Measurements from ENCODE around the gene SDK1. TPM values are rescaled to one million over a fixed set of nuclear protein-coding genes. Genes with fewer than 3 reads are reported as not detected.

SDK1 gene
- total RNA-seq, 1 donor from 2014 or later: 0.16 TPM

DNA sequence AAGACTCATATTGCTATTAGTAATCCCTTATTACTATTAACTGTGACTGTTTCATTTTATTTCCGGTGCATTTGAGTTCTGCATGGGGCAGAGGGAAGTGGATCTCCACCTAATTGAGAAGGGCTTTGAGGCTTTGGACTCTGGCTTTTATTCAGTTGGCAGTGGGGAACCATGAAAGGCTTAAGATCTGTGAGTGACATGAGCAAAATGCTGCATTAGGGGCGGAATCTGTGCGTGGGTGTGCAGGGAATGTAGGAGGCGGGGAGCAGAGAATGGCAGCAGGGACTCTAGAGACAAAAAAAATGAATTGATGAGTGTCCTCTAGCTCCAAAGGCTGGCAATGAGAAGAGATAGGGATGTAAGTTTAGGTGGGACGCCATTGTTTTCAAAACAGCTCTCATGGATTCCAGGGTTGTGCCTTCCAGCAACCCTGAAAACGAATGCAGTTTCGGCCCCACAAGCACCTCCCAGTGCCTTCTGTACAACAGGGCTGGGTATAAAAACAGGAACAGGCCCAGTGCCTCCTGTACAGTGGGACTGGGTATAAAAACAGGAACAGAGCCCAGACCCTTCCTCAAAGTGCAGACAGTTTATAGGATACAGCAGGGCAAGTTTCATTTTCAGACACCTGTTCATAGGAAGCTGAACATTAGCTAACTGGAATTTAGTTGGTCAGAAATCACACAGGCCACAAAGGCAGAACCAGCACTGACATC is 717.7 kb downstream of the SDK1 start:
- Mint-ChIP-seq H3K27me3 (no peaks in the 10 kb centered on the region), H3K4me1 (no peaks in the 10 kb centered on the region), H3K4me3 (no peak overlapping the region), H3K9me3 (peaks cover 7% of the 10 kb centered on the region), H3K27ac (no peak overlapping the region), H3K36me3 (ENCODE audit: low read depth) (no peaks in the 10 kb centered on the region)
- intact Hi-C loops (cut with micrococcal nuclease): no loop called here
- DNase-seq: no peak

DNA sequence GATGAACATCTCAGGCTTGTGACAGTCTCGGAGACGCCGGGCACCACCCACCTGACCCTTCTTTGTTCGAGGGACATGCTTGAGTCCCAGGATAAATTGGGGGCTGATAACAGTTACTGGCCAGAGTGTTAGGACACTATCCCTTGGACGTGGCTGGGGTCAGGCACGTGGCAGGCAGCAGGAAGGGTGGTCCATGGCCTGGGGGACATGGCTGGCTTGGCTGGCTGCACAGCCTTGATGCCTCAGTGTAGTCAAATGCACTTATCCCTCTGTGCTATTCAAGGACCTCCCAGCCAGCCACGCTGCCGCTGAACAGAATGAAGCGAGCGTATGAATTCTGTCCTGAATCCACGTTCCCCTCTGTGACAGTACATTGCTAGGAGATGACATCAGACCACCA is 719.0 kb downstream of the SDK1 start:
- DNase-seq: no peak
- Mint-ChIP-seq H3K27ac (no peak overlapping the region), H3K27me3 (no peaks in the 10 kb centered on the region), H3K4me3 (no peak overlapping the region), H3K36me3 (ENCODE audit: low read depth) (no peaks in the 10 kb centered on the region), H3K9me3 (peaks cover 7% of the 10 kb centered on the region), H3K4me1 (no peaks in the 10 kb centered on the region)
- intact Hi-C loops (cut with micrococcal nuclease): no loop called here

- intact Hi-C loops (cut with micrococcal nuclease): no loop called here
- DNase-seq: no peak
- Mint-ChIP-seq H3K27me3 (no peaks in the 10 kb centered on the region), H3K36me3 (ENCODE audit: low read depth) (no peaks in the 10 kb centered on the region), H3K27ac (no peak overlapping the region), H3K4me3 (no peak overlapping the region), H3K4me1 (no peaks in the 10 kb centered on the region), H3K9me3 (peaks cover 7% of the 10 kb centered on the region)
Measured at GRCh38 chr7:4021413-4021812, 720.4 kb downstream of the SDK1 start.

- Mint-ChIP-seq H3K27ac (no peak overlapping the region), H3K36me3 (ENCODE audit: low read depth) (no peaks in the 10 kb centered on the region), H3K4me1 (no peaks in the 10 kb centered on the region), H3K27me3 (no peaks in the 10 kb centered on the region), H3K9me3 (peaks cover 7% of the 10 kb centered on the region), H3K4me3 (no peak overlapping the region)
- intact Hi-C loops (cut with micrococcal nuclease): no loop called here
- DNase-seq: no peak
Measured at GRCh38 chr7:4022265-4022664, 721.2 kb downstream of the SDK1 start.

GRCh38 chr7:4023502-4023901 is 722.5 kb downstream of the SDK1 start:
- intact Hi-C loops (cut with micrococcal nuclease): no loop called here
- no peak for DNase-seq

GRCh38 chr7:4024133-4024532 is 723.1 kb downstream of the SDK1 start:
- no peaks in the 10 kb centered on the region for H3K36me3 Mint-ChIP-seq (ENCODE audit: low read depth)
- intact Hi-C loops (cut with micrococcal nuclease): no loop called here
- H3K9me3 Mint-ChIP-seq: peaks cover 3% of the 10 kb centered on the region
- H3K4me1 Mint-ChIP-seq: no peaks in the 10 kb centered on the region
- H3K27me3 Mint-ChIP-seq: no peaks in the 10 kb centered on the region
- H3K4me3 Mint-ChIP-seq: no peak overlapping the region
- no peak overlapping the region for H3K27ac Mint-ChIP-seq
- no peak for DNase-seq

More at GRCh38 chr7:4023502-4023901, 722.5 kb downstream of the SDK1 start:
- no peak overlapping the region for H3K4me3 Mint-ChIP-seq
- peaks cover 6% of the 10 kb centered on the region for H3K9me3 Mint-ChIP-seq
- H3K27me3 Mint-ChIP-seq: no peaks in the 10 kb centered on the region
- H3K27ac Mint-ChIP-seq: no peak overlapping the region
- no peaks in the 10 kb centered on the region for H3K4me1 Mint-ChIP-seq
- H3K36me3 Mint-ChIP-seq (ENCODE audit: low read depth): no peaks in the 10 kb centered on the region

- H3K4me1 Mint-ChIP-seq: no peaks in the 10 kb centered on the region
- no peaks in the 10 kb centered on the region for H3K36me3 Mint-ChIP-seq (ENCODE audit: low read depth)
- no peak overlapping the region for H3K27ac Mint-ChIP-seq
- DNase-seq: no peak
- intact Hi-C loops (cut with micrococcal nuclease): no loop called here
- no peaks in the 10 kb centered on the region for H3K27me3 Mint-ChIP-seq
- H3K9me3 Mint-ChIP-seq: peaks cover 3% of the 10 kb centered on the region
- H3K4me3 Mint-ChIP-seq: no peak overlapping the region
Measured at GRCh38 chr7:4024806-4025205, 723.8 kb downstream of the SDK1 start.

- H3K9me3 Mint-ChIP-seq: peaks cover 3% of the 10 kb centered on the region
- H3K27ac Mint-ChIP-seq: no peak overlapping the region
- no peaks in the 10 kb centered on the region for H3K27me3 Mint-ChIP-seq
- intact Hi-C loops (cut with micrococcal nuclease): no loop called here
- no peak overlapping the region for H3K4me3 Mint-ChIP-seq
- DNase-seq: no peak
- H3K36me3 Mint-ChIP-seq (ENCODE audit: low read depth): no peaks in the 10 kb centered on the region
- H3K4me1 Mint-ChIP-seq: no peaks in the 10 kb centered on the region
Measured at GRCh38 chr7:4025210-4025609, 724.2 kb downstream of the SDK1 start.

- Mint-ChIP-seq H3K4me3 (no peak overlapping the region), H3K27ac (no peak overlapping the region), H3K27me3 (no peaks in the 10 kb centered on the region), H3K36me3 (ENCODE audit: low read depth) (no peaks in the 10 kb centered on the region), H3K9me3 (peaks cover 3% of the 10 kb centered on the region), H3K4me1 (no peaks in the 10 kb centered on the region)
- intact Hi-C loops (cut with micrococcal nuclease): no loop called here
- DNase-seq: no peak
Measured at GRCh38 chr7:4025694-4026615, 724.9 kb downstream of the SDK1 start.

DNA sequence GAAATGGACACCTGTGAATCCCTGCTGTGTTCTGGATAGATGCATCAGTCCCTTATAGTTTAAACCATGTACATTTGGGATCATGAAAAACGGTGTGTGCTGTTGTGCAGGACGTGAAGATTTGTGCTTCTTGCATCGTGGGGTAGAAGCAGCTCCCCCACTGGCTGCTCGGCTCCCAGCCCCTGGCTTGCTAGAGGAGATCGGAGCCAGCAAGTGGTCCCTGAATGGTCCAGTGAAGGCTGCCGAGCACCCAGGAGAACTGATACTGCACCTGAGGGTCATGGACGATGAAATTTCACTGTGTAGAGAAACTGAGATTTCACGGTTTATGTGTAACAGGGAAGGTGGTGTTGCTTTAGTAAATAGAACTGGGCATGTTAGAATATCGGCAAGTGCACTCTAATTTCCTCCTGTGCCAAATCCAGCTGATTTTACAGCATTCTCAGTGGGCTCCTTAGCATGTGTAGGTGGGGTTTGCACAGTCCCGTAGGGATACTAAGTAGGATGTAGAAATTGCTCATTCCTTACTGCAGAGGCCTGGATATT is 726.0 kb downstream of the SDK1 start:
- H3K4me3 Mint-ChIP-seq: no peak overlapping the region
- intact Hi-C loops (cut with micrococcal nuclease): no loop called here
- H3K27me3 Mint-ChIP-seq: no peaks in the 10 kb centered on the region
- DNase-seq: no peak
- no peaks in the 10 kb centered on the region for H3K4me1 Mint-ChIP-seq
- no peak overlapping the region for H3K27ac Mint-ChIP-seq
- no peaks in the 10 kb centered on the region for H3K36me3 Mint-ChIP-seq (ENCODE audit: low read depth)
- H3K9me3 Mint-ChIP-seq: no peaks in the 10 kb centered on the region

DNA sequence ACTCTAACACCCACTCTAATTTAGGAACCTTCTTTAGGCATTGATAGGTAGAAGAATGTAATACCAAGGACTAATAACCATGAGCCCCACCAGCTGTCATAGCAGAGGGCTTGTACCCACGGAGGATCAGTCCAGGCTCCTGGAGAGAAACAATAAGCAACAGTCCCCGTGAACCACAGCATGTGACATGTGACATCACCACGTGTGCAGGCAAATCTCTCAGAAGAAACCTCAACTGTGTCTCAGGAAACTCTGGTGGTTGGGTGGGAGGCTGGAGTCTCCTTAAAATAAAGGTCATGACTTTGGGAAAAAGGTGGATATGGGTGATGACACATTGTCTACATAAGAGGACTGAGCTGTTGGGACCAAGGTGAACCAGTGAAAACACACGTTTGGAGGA is 727.2 kb downstream of the SDK1 start:
- Mint-ChIP-seq H3K27ac (no peak overlapping the region), H3K36me3 (ENCODE audit: low read depth) (no peaks in the 10 kb centered on the region), H3K9me3 (no peaks in the 10 kb centered on the region), H3K27me3 (no peaks in the 10 kb centered on the region), H3K4me1 (no peaks in the 10 kb centered on the region), H3K4me3 (no peak overlapping the region)
- DNase-seq: no peak
- intact Hi-C loops (cut with micrococcal nuclease): no loop called here

DNA sequence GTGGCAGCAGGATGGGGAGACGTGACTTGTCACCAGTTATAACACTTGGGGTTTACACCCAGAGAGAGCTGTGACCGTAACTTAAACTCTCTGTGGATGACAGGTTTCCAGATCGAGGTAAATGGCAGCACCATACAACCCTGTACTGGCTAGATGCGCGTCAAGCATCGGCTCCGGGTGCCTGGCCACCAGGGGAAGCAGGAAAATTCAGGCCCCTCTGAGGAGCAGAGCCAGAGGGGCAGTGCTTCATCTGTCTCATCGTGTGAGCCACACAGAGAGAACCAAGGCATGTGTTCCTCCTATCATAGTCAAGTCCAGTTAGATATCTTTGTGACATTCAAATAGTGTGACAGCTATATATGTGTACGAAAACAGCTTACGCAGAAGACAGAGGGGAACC is 728.9 kb downstream of the SDK1 start:
- Mint-ChIP-seq H3K27me3 (no peaks in the 10 kb centered on the region), H3K4me3 (no peak overlapping the region), H3K9me3 (no peaks in the 10 kb centered on the region), H3K4me1 (no peaks in the 10 kb centered on the region), H3K27ac (no peak overlapping the region), H3K36me3 (ENCODE audit: low read depth) (no peaks in the 10 kb centered on the region)
- no peak for DNase-seq
- intact Hi-C loops (cut with micrococcal nuclease): no loop called here

DNA sequence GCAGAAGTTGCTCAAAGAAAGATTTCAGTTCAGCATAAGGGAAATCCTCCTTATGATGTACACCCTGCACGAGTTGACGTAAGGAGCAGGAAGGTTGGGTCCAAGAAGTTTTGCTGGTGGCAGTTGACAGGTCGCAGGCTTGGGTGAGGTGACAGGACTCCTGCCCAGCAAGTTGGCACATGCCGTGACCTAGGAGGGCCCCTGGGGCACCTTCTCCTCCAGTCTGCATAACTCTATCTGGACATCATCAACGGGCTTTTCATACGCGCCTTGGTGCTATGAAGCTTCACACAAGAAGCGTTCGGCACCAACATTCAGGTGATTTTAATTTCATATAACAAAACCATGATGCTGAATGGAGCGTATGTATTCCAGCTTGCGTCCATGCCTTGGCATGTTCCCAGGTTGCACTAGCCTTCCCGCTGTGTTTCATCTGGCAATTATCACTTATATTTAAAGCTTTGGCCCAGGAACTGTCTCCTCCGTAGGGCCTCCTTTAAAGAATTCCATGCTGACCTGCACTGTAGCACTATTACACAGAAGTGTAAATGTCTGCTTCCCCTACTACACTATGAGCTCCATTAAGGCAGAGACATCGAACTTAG is 729.4 kb downstream of the SDK1 start:
- H3K4me1 Mint-ChIP-seq: no peaks in the 10 kb centered on the region
- no peak overlapping the region for H3K4me3 Mint-ChIP-seq
- no peaks in the 10 kb centered on the region for H3K9me3 Mint-ChIP-seq
- H3K27me3 Mint-ChIP-seq: no peaks in the 10 kb centered on the region
- no peak overlapping the region for H3K27ac Mint-ChIP-seq
- intact Hi-C loops (cut with micrococcal nuclease): no loop called here
- no peaks in the 10 kb centered on the region for H3K36me3 Mint-ChIP-seq (ENCODE audit: low read depth)
- no peak for DNase-seq

- Mint-ChIP-seq H3K36me3 (ENCODE audit: low read depth) (no peaks in the 10 kb centered on the region), H3K4me3 (no peak overlapping the region), H3K27me3 (no peaks in the 10 kb centered on the region), H3K9me3 (no peaks in the 10 kb centered on the region), H3K4me1 (no peaks in the 10 kb centered on the region), H3K27ac (no peak overlapping the region)
- no peak for DNase-seq
- intact Hi-C loops (cut with micrococcal nuclease): no loop called here
Measured at GRCh38 chr7:4033996-4034395, 732.9 kb downstream of the SDK1 start.

Data from activated CD4-positive, alpha-beta T cell treated with anti-CD3 and anti-CD28 coated beads, Interleukin-2, amount 10 ng/mL, durations not matched to agents 24 days and 14 days (primary cell).